ENCODE measurements around the gene PRKCB. TPM values are rescaled to one million over a fixed set of nuclear protein-coding genes. Genes with fewer than 3 reads are reported as not detected.
"Not testable (repeated sequence)": the region's sequence is repeated elsewhere in the genome, so short reads cannot be mapped to it uniquely, and the experiment has no call there.

Gene PRKCB
- total RNA-seq, 1 donor from 2014 or later, result 0.76 TPM

GRCh38 chr16:23902748-23903414, 67.1 kb downstream of the PRKCB start:
- no peak for ATAC-seq

- ATAC-seq, result no peak
Observed at GRCh38 chr16:23905027-23905426, 69.2 kb downstream of the PRKCB start.

- no peak for ATAC-seq
Observed at GRCh38 chr16:23907457-23907902, 71.7 kb downstream of the PRKCB start.

GRCh38 chr16:23907903-23908302, 72.1 kb downstream of the PRKCB start:
- no peak for ATAC-seq

- no peak for ATAC-seq
Observed at GRCh38 chr16:23908790-23909189, 73.0 kb downstream of the PRKCB start.

GRCh38 chr16:23909792-23910418, 74.1 kb downstream of the PRKCB start:
- no peak for ATAC-seq

- ATAC-seq, result no peak
Observed at GRCh38 chr16:23914946-23915530, 79.3 kb downstream of the PRKCB start.

- not testable (repeated sequence) for ATAC-seq
Observed at GRCh38 chr16:23916552-23916951, 80.8 kb downstream of the PRKCB start.

GRCh38 chr16:23917621-23918020, 81.8 kb downstream of the PRKCB start:
- no peak for ATAC-seq

- ATAC-seq, result no peak
Observed at GRCh38 chr16:23920446-23920845, 84.7 kb downstream of the PRKCB start.

GRCh38 chr16:23920899-23921298, 85.1 kb downstream of the PRKCB start:
- no peak for ATAC-seq

GRCh38 chr16:23922406-23922805, 86.6 kb downstream of the PRKCB start:
- no peak for ATAC-seq

- ATAC-seq, result no peak
Observed at GRCh38 chr16:23924128-23924527, 88.3 kb downstream of the PRKCB start.

GRCh38 chr16:23927796-23928195, 92.0 kb downstream of the PRKCB start:
- ATAC-seq, result no peak

- no peak for ATAC-seq
Observed at GRCh38 chr16:23929237-23929636, 93.5 kb downstream of the PRKCB start.

- ATAC-seq, result no peak
Observed at GRCh38 chr16:23929856-23930255, 94.1 kb downstream of the PRKCB start.

- no peak for ATAC-seq
Observed at GRCh38 chr16:23930791-23931190, 95.0 kb downstream of the PRKCB start.

GRCh38 chr16:23931199-23931598, 95.4 kb downstream of the PRKCB start:
- ATAC-seq, result no peak

- not testable (repeated sequence) for ATAC-seq
Observed at GRCh38 chr16:23933650-23934049, 97.9 kb downstream of the PRKCB start.

- ATAC-seq, result no peak
Observed at GRCh38 chr16:23934610-23935236, 98.9 kb downstream of the PRKCB start.

GRCh38 chr16:23940111-23940510, 104.3 kb downstream of the PRKCB start:
- ATAC-seq, result no peak

- no peak for ATAC-seq
Observed at GRCh38 chr16:23941025-23941424, 105.2 kb downstream of the PRKCB start.

- ATAC-seq, result no peak
Observed at GRCh38 chr16:23941963-23942564, 106.3 kb downstream of the PRKCB start.
